SK-N-SH treated with all-trans-retinoic acid at 6 μM for 48 hours (cell line): ENCODE data around the gene OR9G1.

Source experiments
- ATAC-seq: fragments of 200-7000 bp; cut with Tn5 transposase; 3 replicates; pipeline ENCODE4 v1.9.1; 2020; ENCODE audit warnings: mild to moderate bottlenecking, moderate library complexity
- CREB5 ChIP-seq: fragments of 250-450 bp; sonication (Bioruptor Pico); IDR thresholded peaks from 2 replicates; pipeline ENCODE4 v1.5.1; 2020; ENCODE audit warnings: low read depth, mild to moderate bottlenecking, moderate library complexity
- CSDC2 ChIP-seq: fragments of 250-450 bp; sonication (Bioruptor Pico); IDR thresholded peaks from 2 replicates; pipeline ENCODE4 v1.5.0; 2020; ENCODE audit warnings: mild to moderate bottlenecking, moderate library complexity
- CSRNP3 ChIP-seq: fragments of 250-450 bp; sonication (Bioruptor Pico); IDR thresholded peaks from 2 replicates; pipeline ENCODE4 v1.5.1; 2021; ENCODE audit warnings: mild to moderate bottlenecking, moderate library complexity
- ESRRG ChIP-seq: fragments of 250-450 bp; sonication (Bioruptor Pico); IDR thresholded peaks from 2 replicates; pipeline ENCODE4 v1.6.1; 2021; ENCODE audit warnings: mild to moderate bottlenecking
- GLIS3 ChIP-seq: fragments of 250-450 bp; sonication (Bioruptor Pico); IDR thresholded peaks from 2 replicates; pipeline ENCODE4 v1.5.0; 2020; ENCODE audit warnings: mild to moderate bottlenecking, moderate library complexity
- ISL1 ChIP-seq: fragments of 250-450 bp; sonication (Bioruptor Pico); IDR thresholded peaks from 2 replicates; pipeline ENCODE4 v2.1.2; 2022; ENCODE audit warnings: mild to moderate bottlenecking, moderate library complexity
- OSR1 ChIP-seq: fragments of 250-450 bp; sonication (Bioruptor Pico); IDR thresholded peaks from 2 replicates; pipeline ENCODE4 v1.8.0; 2022; ENCODE audit warnings: moderate library complexity, mild to moderate bottlenecking, inconsistent platforms
- POU6F1 ChIP-seq: fragments of 250-450 bp; sonication (Bioruptor Pico); IDR thresholded peaks from 2 replicates; pipeline ENCODE4 v1.8.0; 2021; ENCODE audit warnings: low read depth, mild to moderate bottlenecking, moderate library complexity, borderline replicate concordance
- PPARA ChIP-seq: fragments of 250-450 bp; sonication (Bioruptor Pico); IDR thresholded peaks from 2 replicates; pipeline ENCODE4 v1.5.0; 2020; ENCODE audit warnings: mild to moderate bottlenecking, borderline replicate concordance
- SNAI2 ChIP-seq: fragments of 250-450 bp; sonication (Bioruptor Pico); IDR thresholded peaks from 2 replicates; pipeline ENCODE4 v1.5.0; 2020; ENCODE audit warnings: mild to moderate bottlenecking, moderate library complexity
- TCF4 ChIP-seq: fragments of 250-450 bp; sonication (Bioruptor Pico); IDR thresholded peaks from 2 replicates; pipeline ENCODE4 v1.8.0; 2021; ENCODE audit warnings: mild to moderate bottlenecking, moderate library complexity, borderline replicate concordance
- TOX ChIP-seq: fragments of 250-450 bp; sonication (Bioruptor Pico); IDR thresholded peaks from 2 replicates; pipeline ENCODE4 v1.8.0; 2021; ENCODE audit warnings: mild to moderate bottlenecking, moderate library complexity, borderline replicate concordance
- TSHZ2 ChIP-seq: fragments of 250-450 bp; sonication (Bioruptor Pico); IDR thresholded peaks from 2 replicates; pipeline ENCODE4 v1.5.0; 2020; ENCODE audit warnings: mild to moderate bottlenecking, moderate library complexity
- ZC3H10 ChIP-seq: fragments of 250-450 bp; sonication (Bioruptor Pico); IDR thresholded peaks from 2 replicates; pipeline ENCODE4 v1.5.1; 2021; ENCODE audit warnings: mild to moderate bottlenecking, moderate library complexity
- ZFP3 ChIP-seq: fragments of 250-450 bp; sonication (Bioruptor Pico); IDR thresholded peaks from 2 replicates; pipeline ENCODE4 v1.5.0; 2020; ENCODE audit warnings: mild to moderate bottlenecking, moderate library complexity
- ZFP30 ChIP-seq: fragments of 450-650 bp; formaldehyde crosslinking; IDR thresholded peaks from 2 replicates; pipeline ENCODE4 v1.5.0; 2022; ENCODE audit warnings: mild to moderate bottlenecking, moderate library complexity
- ZNF565 ChIP-seq: fragments of 450-650 bp; formaldehyde crosslinking; conservative IDR thresholded peaks from 2 replicates; pipeline ENCODE4 v1.5.0; 2020; ENCODE audit warnings: low read depth, mild to moderate bottlenecking, moderate library complexity
- ZNF70 ChIP-seq: fragments of 450-650 bp; formaldehyde crosslinking; IDR thresholded peaks from 2 replicates; pipeline ENCODE4 v1.5.0; 2020; ENCODE audit warnings: mild to moderate bottlenecking, moderate library complexity
- ZNF8 ChIP-seq: fragments of 450-650 bp; formaldehyde crosslinking; IDR thresholded peaks from 2 replicates; pipeline ENCODE4 v1.5.0; 2020; ENCODE audit warnings: mild to moderate bottlenecking, moderate library complexity

The OR9G1 gene

GRCh38 chr11:56714206-56714605, 15.3 kb downstream of the OR9G1 start:
- no peak for ATAC-seq
- TF ChIP-seq ZFP30 (CRISPR knock-in tag) = no peak
- TF ChIP-seq ZNF565 (CRISPR knock-in tag) = no peak
- no peak for TF ChIP-seq ZFP3 (CRISPR knock-in tag)
- TF ChIP-seq PPARA = no peak
- no peak for TF ChIP-seq ZNF8
- no peak for TF ChIP-seq OSR1 (CRISPR knock-in tag)
- TF ChIP-seq ZNF70 (CRISPR knock-in tag) = no peak
- no peak for TF ChIP-seq GLIS3
- no peak for TF ChIP-seq POU6F1 (CRISPR knock-in tag)
- no peak for TF ChIP-seq TOX (CRISPR knock-in tag)
- no peak for TF ChIP-seq CSRNP3 (CRISPR knock-in tag)
- TF ChIP-seq ESRRG = no peak
- no peak for TF ChIP-seq CREB5 (CRISPR knock-in tag)
- no peak for TF ChIP-seq CSDC2 (CRISPR knock-in tag)
- TF ChIP-seq, all 23 proteins: peak for 0

- no peak for TF ChIP-seq ISL1
- no peak for TF ChIP-seq TSHZ2 (CRISPR knock-in tag)
- no peak for TF ChIP-seq CREB5 (CRISPR knock-in tag)
- no peak for TF ChIP-seq ESRRG
- TF ChIP-seq SNAI2 (CRISPR knock-in tag) = no peak
- no peak for TF ChIP-seq PPARA
- no peak for TF ChIP-seq TCF4 (CRISPR knock-in tag)
- no peak for TF ChIP-seq ZNF8
- TF ChIP-seq ZFP3 (CRISPR knock-in tag) = no peak
- no peak for TF ChIP-seq ZFP30 (CRISPR knock-in tag)
- TF ChIP-seq CSRNP3 (CRISPR knock-in tag) = no peak
- TF ChIP-seq ZNF70 (CRISPR knock-in tag) = no peak
- TF ChIP-seq POU6F1 (CRISPR knock-in tag) = no peak
- no peak for TF ChIP-seq GLIS3
- TF ChIP-seq ZNF565 (CRISPR knock-in tag) = no peak
- no peak for TF ChIP-seq ZC3H10 (CRISPR knock-in tag)
- ATAC-seq = no peak
These were observed 17.5 kb downstream of the OR9G1 start for GRCh38 chr11:56716379-56716854.
